ENCODE measurements around the gene TCOF1. TPM values are rescaled to one million over a fixed set of nuclear protein-coding genes. Genes with fewer than 3 reads are reported as not detected.

TCOF1 gene
- polyA plus RNA-seq (ENCODE audit: insufficient read length in 3 of 3) = 10 to 100 TPM; 36.1 to 39.9 (median 39.1) TPM
- long read RNA-seq, donor 1, partial matches to known transcripts = 19 of 19 reads
- long read RNA-seq, donor 1, other reads (novel, unspliced or antisense) = 0 of 19 reads
- long read RNA-seq, donor 2, full-length matches to known transcripts = 1 of 381 reads
- long read RNA-seq, donor 2, partial matches to known transcripts = 348 of 381 reads
- long read RNA-seq, donor 2, other reads (novel, unspliced or antisense) = 32 of 381 reads
- long read RNA-seq, donor 3, partial matches to known transcripts = 21 of 21 reads
- long read RNA-seq, donor 3, other reads (novel, unspliced or antisense) = 0 of 21 reads
- long read RNA-seq, donor 4, partial matches to known transcripts = 23 of 23 reads
- long read RNA-seq, donor 4, other reads (novel, unspliced or antisense) = 0 of 23 reads
- long read RNA-seq, donor 5, partial matches to known transcripts = 18 of 18 reads
- long read RNA-seq, donor 5, other reads (novel, unspliced or antisense) = 0 of 18 reads
- long read RNA-seq, donor 6, partial matches to known transcripts = 498 of 541 reads
- long read RNA-seq, donor 6, other reads (novel, unspliced or antisense) = 43 of 541 reads
- long read RNA-seq, donor 7, partial matches to known transcripts = 24 of 25 reads
- long read RNA-seq, donor 7, other reads (novel, unspliced or antisense) = 0 of 25 reads
- long read RNA-seq, donor 8, partial matches to known transcripts = 14 of 14 reads
- long read RNA-seq, donor 8, other reads (novel, unspliced or antisense) = 0 of 14 reads
- long read RNA-seq, donor 9, partial matches to known transcripts = 54 of 54 reads
- long read RNA-seq, donor 9, other reads (novel, unspliced or antisense) = 0 of 54 reads
- long read RNA-seq, donor 10, partial matches to known transcripts = 30 of 31 reads
- long read RNA-seq, donor 10, other reads (novel, unspliced or antisense) = 0 of 31 reads
- long read RNA-seq, donor 11, partial matches to known transcripts = 256 of 276 reads
- long read RNA-seq, donor 11, other reads (novel, unspliced or antisense) = 20 of 276 reads
- long read RNA-seq, donor 12, partial matches to known transcripts = 38 of 38 reads
- long read RNA-seq, donor 12, other reads (novel, unspliced or antisense) = 0 of 38 reads
- long read RNA-seq, donor 13, partial matches to known transcripts = 42 of 42 reads
- long read RNA-seq, donor 13, other reads (novel, unspliced or antisense) = 0 of 42 reads
- long read RNA-seq, donor 14, partial matches to known transcripts = 62 of 62 reads
- long read RNA-seq, donor 14, other reads (novel, unspliced or antisense) = 0 of 62 reads
- long read RNA-seq, donor 15, full-length matches to known transcripts = 2 of 30 reads
- long read RNA-seq, donor 15, partial matches to known transcripts = 28 of 30 reads
- long read RNA-seq, donor 15, other reads (novel, unspliced or antisense) = 0 of 30 reads
- long read RNA-seq, donor 16, partial matches to known transcripts = 48 of 48 reads
- long read RNA-seq, donor 16, other reads (novel, unspliced or antisense) = 0 of 48 reads

DNA sequence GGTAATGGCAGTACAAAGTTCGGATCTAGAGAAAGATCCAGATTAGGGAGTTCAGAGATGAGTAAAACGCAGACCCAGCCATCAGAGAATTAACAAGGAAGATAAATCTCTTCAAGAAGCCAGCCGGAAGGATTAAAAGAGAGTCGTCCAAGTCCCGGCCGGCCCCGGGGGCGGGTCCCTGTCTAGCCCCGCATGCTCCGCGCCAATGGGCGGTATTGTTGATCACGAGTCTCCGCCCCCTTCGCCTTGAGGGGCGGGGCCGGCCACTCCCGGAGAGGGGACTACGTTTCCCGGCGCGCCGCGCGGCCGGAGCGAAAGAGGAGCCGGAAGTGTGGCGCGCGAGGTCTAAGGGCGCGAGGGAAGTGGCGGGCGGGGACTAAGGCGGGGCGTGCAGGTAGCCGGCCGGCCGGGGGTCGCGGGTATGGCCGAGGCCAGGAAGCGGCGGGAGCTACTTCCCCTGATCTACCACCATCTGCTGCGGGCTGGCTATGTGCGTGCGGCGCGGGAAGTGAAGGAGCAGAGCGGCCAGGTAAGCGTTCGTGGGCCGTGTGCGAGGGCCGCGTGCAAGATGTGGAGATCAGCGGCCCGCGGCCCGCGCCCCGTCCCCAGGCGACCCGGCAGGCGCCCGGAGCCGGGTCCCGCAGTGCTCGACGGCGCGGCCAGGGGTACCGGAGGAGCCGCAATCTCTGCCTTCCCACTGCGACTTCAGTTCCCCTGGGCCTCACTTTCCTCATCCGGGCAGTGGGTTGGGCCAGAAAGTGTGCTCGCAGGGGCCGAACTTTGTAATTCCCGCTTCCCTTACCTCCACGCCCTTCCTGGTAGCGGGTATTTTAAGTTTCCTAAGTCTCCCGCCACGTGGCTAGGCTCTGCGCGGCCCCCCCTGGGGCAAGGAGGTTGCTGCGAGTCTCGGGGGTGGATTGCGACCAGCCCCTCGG, at the start of gene TCOF1:
Gene TCOF1 (plus strand): TSS at position 372 of the 935 bp plus-strand sequence. CDS start 50 bp downstream, at position 422.
- DNase-seq = peak; percentile 97

DNA sequence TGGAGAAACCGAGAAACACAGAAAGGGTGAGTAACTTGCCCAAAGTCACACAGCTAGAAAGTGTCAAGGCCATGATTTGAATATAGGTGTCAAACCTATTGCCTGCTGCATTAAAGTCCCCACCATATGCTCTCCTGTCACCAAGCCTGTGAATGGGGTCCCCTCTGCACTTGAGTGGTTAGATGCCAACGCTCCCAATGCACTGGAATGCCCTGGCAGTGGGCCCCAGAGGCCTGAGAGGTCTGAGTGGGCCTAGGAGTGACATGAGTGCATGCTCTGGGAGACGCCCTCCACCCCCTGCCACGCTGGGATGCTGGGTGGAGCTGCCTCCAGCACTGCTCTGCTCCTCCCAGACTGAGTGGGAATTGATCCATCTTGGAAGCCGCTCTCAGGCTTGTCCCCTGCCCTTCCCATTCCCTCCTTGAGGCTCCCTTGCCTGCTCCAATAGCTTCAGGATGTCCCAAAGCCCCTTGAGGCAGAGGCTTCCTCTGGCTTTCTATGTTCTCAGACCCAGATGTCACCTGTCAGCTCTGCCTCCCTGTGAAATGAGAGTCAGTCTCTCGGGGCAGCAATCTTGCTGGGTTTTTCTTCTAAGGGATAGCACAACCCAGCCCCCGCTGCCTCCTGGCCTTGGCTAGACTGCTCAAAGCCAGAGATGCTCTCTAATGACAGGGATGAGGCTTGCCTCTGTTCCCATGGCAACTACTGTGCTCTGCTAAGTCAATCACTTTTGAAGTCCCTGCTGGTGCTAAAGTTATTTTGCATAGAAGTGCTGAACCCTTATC, 48.2 kb upstream of the TCOF1 start:
- DNase-seq = no peak

GRCh38 chr5:150309886-150310239, 47.6 kb upstream of the TCOF1 start:
- no peak for DNase-seq

DNA sequence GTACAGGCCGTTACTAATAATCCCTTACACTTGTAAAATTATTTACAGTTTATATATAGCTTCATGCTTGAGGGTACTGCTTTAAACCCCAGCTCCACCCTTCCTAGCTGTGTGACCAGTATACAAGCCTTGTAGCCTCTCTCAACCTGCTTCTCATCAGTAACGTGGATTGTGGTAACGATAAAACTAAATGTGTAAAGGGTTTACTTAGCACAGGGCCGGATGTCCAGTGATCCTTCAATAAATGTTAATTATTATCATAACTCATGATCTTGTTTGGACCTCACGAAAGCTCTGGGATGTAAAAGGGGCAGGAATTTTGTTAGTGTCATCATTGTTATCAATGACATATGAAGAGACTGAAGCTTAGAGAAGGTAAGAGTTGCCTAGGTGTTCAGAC, 47.3 kb upstream of the TCOF1 start:
- no peak for DNase-seq

DNA sequence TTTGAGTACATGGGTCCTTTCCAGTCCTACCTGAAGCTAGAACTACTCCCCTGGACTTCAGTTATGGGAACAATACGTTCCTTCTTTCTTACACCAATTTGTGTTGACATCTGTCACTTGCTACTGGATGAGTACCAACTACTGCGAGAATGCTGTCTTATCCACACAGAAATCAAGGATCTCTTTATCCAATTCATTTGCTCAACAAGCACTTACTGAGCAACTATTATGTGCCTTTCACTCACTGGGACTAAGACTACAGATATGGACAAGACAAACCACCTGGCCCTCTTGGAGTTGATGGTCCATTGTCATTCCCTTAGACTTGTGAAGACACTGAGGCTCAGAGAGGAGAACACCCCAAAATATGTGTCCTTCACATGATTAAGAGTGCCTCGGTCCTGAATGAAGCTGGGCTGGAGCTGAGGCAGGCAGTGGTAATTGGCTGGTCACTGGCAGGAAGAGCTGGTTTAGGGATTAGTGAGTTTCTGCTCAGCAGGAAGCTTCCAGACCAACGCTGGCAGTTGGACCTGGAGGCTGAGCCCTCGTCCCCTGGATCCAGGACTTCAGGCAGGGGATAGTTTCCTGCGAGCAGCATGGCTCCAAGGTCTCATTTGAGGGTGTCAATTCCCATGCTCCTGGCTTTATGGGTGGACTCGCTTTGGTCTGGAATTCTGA, 46.3 kb upstream of the TCOF1 start:
- DNase-seq = no peak

- no peak for DNase-seq
Observed at GRCh38 chr5:150312518-150312917, 45.0 kb upstream of the TCOF1 start.

DNA sequence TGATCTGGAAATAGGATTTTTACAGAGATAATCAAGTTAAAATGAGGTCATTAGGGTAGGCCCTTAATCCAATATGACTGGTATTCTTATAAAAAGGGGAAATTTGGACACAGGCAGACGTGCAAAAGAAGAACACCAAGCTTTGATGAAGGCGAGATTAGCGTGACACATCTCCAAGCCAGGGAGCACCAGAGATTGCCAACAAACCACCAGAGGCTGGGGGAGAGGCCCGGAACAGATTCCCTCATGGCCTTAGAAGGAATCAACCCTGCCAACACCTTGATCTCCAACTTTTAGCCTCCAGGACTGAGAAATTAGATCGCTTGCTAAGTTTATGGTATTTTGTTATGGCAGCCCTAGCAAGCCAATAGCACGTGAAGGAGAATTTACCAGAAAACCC, 44.0 kb upstream of the TCOF1 start:
- no peak for DNase-seq

- DNase-seq = no peak
Observed at GRCh38 chr5:150313921-150314716, 43.4 kb upstream of the TCOF1 start.

DNA sequence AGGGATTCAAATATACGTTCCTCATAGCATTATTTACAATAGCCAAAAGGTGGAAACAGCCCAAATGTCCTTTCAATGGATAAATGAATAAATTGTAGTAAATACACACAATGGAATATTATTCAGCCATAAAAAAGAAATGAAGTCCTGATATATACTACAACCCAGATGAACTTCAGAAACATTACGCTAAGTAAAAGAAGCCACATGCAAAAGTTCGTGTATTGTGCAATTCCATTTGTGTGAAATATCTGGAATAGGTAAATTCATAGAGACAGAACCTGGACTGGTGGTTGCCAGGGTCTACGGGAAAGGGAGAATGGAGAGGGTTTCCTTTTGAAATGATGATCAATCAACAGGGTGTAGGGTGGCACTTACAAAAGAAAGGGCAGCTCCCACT, 42.3 kb upstream of the TCOF1 start:
- no peak for DNase-seq

- no peak for DNase-seq
Observed at GRCh38 chr5:150316320-150316719, 41.2 kb upstream of the TCOF1 start.

GRCh38 chr5:150317048-150318003, 40.2 kb upstream of the TCOF1 start:
- no peak for DNase-seq

DNA sequence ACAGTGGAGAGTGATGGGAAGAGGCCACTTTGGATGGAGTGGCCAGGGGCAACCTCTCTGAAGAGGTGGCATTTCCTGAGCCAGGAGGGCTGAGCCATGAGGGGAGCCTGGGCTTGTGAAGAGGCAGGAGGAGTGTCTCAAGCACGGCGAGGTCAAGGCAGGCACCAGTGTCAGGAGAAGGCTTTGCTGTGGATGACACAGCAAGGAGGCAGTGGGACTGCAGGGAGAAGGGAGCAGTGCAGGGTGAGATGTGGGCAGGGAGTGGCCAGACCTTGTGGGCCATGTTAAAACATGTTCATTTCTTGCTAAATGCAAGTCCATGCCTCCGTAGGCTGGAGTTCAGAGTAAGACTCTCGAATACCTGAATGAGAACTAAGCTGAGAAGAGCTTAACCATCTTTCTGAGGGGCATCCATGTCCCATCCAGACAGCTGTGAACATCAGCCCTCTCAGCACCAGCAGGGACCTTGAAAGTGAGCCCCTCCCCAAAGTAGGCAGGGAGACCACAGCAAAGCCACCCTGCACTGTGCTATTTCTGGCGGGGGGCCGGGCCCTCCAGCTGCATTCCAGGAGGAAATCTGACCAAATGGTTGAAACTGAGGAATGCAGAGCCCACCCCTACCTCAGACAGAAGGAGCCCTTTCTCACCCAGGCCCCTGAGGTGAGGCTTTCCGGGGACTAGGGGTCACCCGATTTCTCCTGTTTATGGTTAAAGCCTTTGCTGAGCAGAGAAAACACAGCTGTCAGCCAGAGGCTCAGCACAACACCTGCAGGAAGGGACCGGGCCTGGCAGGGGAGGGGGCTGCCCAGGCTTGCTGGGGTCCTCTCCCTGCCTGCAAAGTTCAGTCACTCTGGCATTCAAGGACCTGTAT, 38.6 kb upstream of the TCOF1 start:
- DNase-seq = no peak

DNA sequence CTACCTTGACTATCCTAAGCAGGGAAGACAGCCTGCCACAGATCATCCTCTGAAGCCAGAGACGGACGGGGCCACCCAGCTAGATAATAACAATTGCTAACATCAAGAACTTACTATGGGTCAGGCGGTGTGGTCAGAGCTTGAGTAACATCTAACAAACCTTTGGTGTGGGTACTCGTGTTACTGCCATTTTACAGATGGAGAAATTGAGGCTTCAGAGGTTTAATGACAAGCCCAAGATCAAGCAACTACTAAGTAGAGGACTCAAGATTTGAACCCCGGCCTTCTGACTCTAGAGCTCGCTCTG, 38.1 kb upstream of the TCOF1 start:
- no peak for DNase-seq

- DNase-seq = peak; percentile 49
Observed at GRCh38 chr5:150320044-150320613, 37.4 kb upstream of the TCOF1 start.

GRCh38 chr5:150321211-150321610, 36.3 kb upstream of the TCOF1 start:
- no peak for DNase-seq

GRCh38 chr5:150321784-150322183, 35.7 kb upstream of the TCOF1 start:
- DNase-seq = no peak
